Retinal pigment epithelial cell (primary cell): Measurements from ENCODE around the gene PRTFDC1.

ENCODE experiments used
- DNase-seq: peaks from one replicate; pipeline ENCODE4 v3.0.0-alpha.2; 2010; ENCODE audit warnings: low read depth
- H3K4me3 ChIP-seq: 2 replicates; pipeline ENCODE4 v1.5.1; 2011; ENCODE audit warnings: mild to moderate bottlenecking, low read length, control low read depth, moderate library complexity
- TF ChIP-seq, protein P1 (sequence below): conservative IDR thresholded peaks from 2 replicates; pipeline ENCODE4 v1.5.1; 2011; ENCODE audit warnings: low read depth, low read length, control low read depth, inconsistent platforms

Gene PRTFDC1

GRCh38 chr10:24947304-24948097, 4.9 kb downstream of the PRTFDC1 start:
- no peak for DNase-seq
- no peak overlapping the region for H3K4me3 ChIP-seq
- TF ChIP-seq, protein P1, sequence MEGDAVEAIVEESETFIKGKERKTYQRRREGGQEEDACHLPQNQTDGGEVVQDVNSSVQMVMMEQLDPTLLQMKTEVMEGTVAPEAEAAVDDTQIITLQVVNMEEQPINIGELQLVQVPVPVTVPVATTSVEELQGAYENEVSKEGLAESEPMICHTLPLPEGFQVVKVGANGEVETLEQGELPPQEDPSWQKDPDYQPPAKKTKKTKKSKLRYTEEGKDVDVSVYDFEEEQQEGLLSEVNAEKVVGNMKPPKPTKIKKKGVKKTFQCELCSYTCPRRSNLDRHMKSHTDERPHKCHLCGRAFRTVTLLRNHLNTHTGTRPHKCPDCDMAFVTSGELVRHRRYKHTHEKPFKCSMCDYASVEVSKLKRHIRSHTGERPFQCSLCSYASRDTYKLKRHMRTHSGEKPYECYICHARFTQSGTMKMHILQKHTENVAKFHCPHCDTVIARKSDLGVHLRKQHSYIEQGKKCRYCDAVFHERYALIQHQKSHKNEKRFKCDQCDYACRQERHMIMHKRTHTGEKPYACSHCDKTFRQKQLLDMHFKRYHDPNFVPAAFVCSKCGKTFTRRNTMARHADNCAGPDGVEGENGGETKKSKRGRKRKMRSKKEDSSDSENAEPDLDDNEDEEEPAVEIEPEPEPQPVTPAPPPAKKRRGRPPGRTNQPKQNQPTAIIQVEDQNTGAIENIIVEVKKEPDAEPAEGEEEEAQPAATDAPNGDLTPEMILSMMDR = no peak

GRCh38 chr10:24944512-24945255, 7.7 kb downstream of the PRTFDC1 start:
- no peak overlapping the region for H3K4me3 ChIP-seq
- DNase-seq = peak; percentile 81
- TF ChIP-seq, protein P1 = no peak

DNA sequence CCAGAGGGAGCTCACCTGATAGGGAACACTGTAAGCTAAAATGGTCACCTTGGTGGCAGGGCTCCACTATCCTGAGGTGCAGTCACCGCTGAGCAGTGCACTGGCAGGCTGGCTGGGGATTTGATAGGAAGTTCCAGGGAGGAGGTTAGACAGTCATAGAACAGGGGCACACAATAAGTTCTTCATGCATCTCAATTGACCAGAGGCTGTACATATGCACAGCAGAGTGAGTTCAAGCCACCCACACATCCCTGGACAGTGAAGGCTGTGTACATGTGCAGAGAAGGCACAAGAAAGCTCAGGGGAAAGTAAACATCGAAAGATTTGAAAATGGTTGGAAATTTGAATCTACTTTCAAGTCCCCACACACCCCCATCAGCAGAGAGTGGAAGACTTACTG, 13.9 kb downstream of the PRTFDC1 start:
- no peak for DNase-seq
- TF ChIP-seq, protein P1 = no peak

GRCh38 chr10:24938076-24938475, 14.3 kb downstream of the PRTFDC1 start:
- H3K4me3 ChIP-seq = no peak overlapping the region
- no peak for DNase-seq
- TF ChIP-seq, protein P1 = no peak

More for the DNA sequence above, 13.9 kb downstream of the PRTFDC1 start:
- no peak overlapping the region for H3K4me3 ChIP-seq

- no peak overlapping the region for H3K4me3 ChIP-seq
- TF ChIP-seq, protein P1 = no peak
- DNase-seq = no peak
These were observed 16.7 kb downstream of the PRTFDC1 start for GRCh38 chr10:24935504-24936292.

- no peak for DNase-seq
- TF ChIP-seq, protein P1 = no peak
- no peak overlapping the region for H3K4me3 ChIP-seq
These were observed 21.2 kb downstream of the PRTFDC1 start for GRCh38 chr10:24931236-24931635.
